K562 (cell line): ENCODE measurements around the gene NTM. TPM values are rescaled to one million over a fixed set of nuclear protein-coding genes. Genes with fewer than 3 reads are reported as not detected.

Source experiments
- ATAC-seq: fragments of 200-7000 bp; cut with Tn5 transposase; 3 replicates; pipeline ENCODE4 v1.9.1; 2020; ENCODE audit warnings: moderate library complexity
- BruUV-seq: library from RNA; stranded (reverse); fragments of 400-500 nt; replicated peaks from 2 replicates; lab custom pipeline; 2021; lab: Mats Ljungman, UMichigan
- CTCF ChIA-PET: fragments of 300-600 bp; formaldehyde crosslinking; extraction: SDS; loops from one replicate; lab custom pipeline; 2021; ENCODE audit warnings: low intra/inter-chr PET ratio; lab: Yijun Ruan, JAX
- POLR2A ChIA-PET: fragments of 300-600, 350-650 bp; sonication (Branson Sonifier 250); formaldehyde crosslinking; extraction: SDS; loops from one replicate; lab custom pipeline; 2021; ENCODE audit warnings: antibody characterized with exemption, inconsistent platforms; lab: Yijun Ruan, JAX
- DNase-seq, 4 experiments: peaks; one replicate each; pipeline versions ENCODE4 v3.0.0 to v3.0.0-alpha.2; 2011 to 2018; ENCODE audit warnings: low spot score in 3 of 4, mixed read lengths in 3 of 4; ENCODE audit errors: extremely low read depth in 1 of 4
- FAIRE-seq: peaks from 2 replicates; lab custom pipeline; 2011; peaks lifted over from hg19 to GRCh38; lab: Jason Lieb, UNC
- H2AFZ ChIP-seq: 2 replicates; pipeline ENCODE4 v1.6.0; 2011; ENCODE audit warnings: low read depth, low read length, control low read depth, inconsistent platforms
- H3K27ac ChIP-seq: fragments of 200-600 bp; 3 replicates; pipeline ENCODE4 v1.8.0; 2011; ENCODE audit warnings: low read depth, mild to moderate bottlenecking, control low read depth, inconsistent platforms, low read length, moderate library complexity, mixed read lengths; ENCODE audit errors: extremely low read depth
- H3K27me3 ChIP-seq, 2 experiments: fragments of 300-600 bp in 1 of 2; 2 replicates in 1 of 2; 3 replicates in 1 of 2; pipeline versions ENCODE4 v1.6.0 to v1.8.0; 2011; ENCODE audit warnings: inconsistent platforms in 2 of 2, low read length in 2 of 2, mild to moderate bottlenecking in 1 of 2, mixed read lengths in 1 of 2, moderate library complexity in 1 of 2; ENCODE audit not compliant: control insufficient read depth in 2 of 2, insufficient read depth in 2 of 2
- H3K36me3 ChIP-seq: fragments of 300-600 bp; 3 replicates; pipeline ENCODE4 v1.8.0; 2011; ENCODE audit warnings: mild to moderate bottlenecking, low read length, inconsistent platforms; ENCODE audit not compliant: control insufficient read depth, insufficient read depth
- H3K4me1 ChIP-seq, 2 experiments: fragments of 200-600 bp in 1 of 2; replicated peaks in 1 of 2; 2 replicates in 1 of 2; 3 replicates in 1 of 2; pipeline versions ENCODE4 v1.5.1 to v1.8.0; 2011; ENCODE audit warnings: inconsistent platforms in 2 of 2, low read length in 2 of 2, mild to moderate bottlenecking in 1 of 2, mixed read lengths in 1 of 2, moderate library complexity in 1 of 2; ENCODE audit not compliant: control insufficient read depth in 2 of 2, insufficient read depth in 2 of 2
- H3K4me2 ChIP-seq: 2 replicates; pipeline ENCODE4 v1.6.1; 2011; ENCODE audit warnings: low read length, control low read depth, inconsistent platforms, mixed read lengths; ENCODE audit not compliant: insufficient read depth
- H3K4me3 ChIP-seq: fragments of 200-600 bp; sonication (generic), shearing (Covaris generic); 2 replicates; pipeline ENCODE4 v1.5.1; 2016; ENCODE audit warnings: control low read depth, inconsistent platforms
- H3K79me2 ChIP-seq: fragments of 200-600 bp; 3 replicates; pipeline ENCODE4 v1.8.0; 2011; ENCODE audit warnings: low read length, inconsistent platforms; ENCODE audit not compliant: control insufficient read depth, insufficient read depth
- H3K9ac ChIP-seq, 2 experiments: 2 replicates each; pipeline versions ENCODE4 v1.6.0 to v1.6.1; 2011; ENCODE audit warnings: low read depth in 2 of 2, low read length in 2 of 2, control low read depth in 1 of 2, inconsistent platforms in 1 of 2, mild to moderate bottlenecking in 1 of 2, mixed read lengths in 1 of 2; ENCODE audit not compliant: insufficient read depth in 1 of 2
- H3K9me1 ChIP-seq: one replicate; pipeline ENCODE4 v1.6.0; 2011; ENCODE audit warnings: inconsistent platforms, mild to moderate bottlenecking, low read length, moderate library complexity; ENCODE audit not compliant: control insufficient read depth, insufficient read depth
- H3K9me3 ChIP-seq: replicated peaks from 2 replicates; pipeline ENCODE4 v1.5.1; 2011; ENCODE audit warnings: low read depth, low read length, inconsistent platforms; ENCODE audit not compliant: control insufficient read depth, insufficient read depth
- H4K20me1 ChIP-seq: replicated peaks from 2 replicates; pipeline ENCODE4 v1.6.1; 2011; ENCODE audit warnings: low read length, inconsistent platforms, mixed read lengths; ENCODE audit not compliant: control insufficient read depth, insufficient read depth
- CXXC5 ChIP-seq: fragments of 250-450 bp; sonication (Bioruptor Pico); IDR thresholded peaks from 2 replicates; pipeline ENCODE4 v1.8.0; 2022; ENCODE audit warnings: inconsistent platforms, mild to moderate bottlenecking, moderate library complexity
- EZH2 ChIP-seq: IDR thresholded peaks from 2 replicates; pipeline ENCODE4 v1.6.1; 2012; ENCODE audit warnings: low read depth, mild to moderate bottlenecking, inconsistent platforms, low read length, borderline replicate concordance
- HES1 ChIP-seq: fragments of 450-650 bp; IDR thresholded peaks from 2 replicates; pipeline ENCODE4 v1.6.1; 2016; ENCODE audit warnings: low read depth, mild to moderate bottlenecking, moderate library complexity
- MCM3 ChIP-seq: fragments of 450-650 bp; IDR thresholded peaks from 2 replicates; pipeline ENCODE4 v1.6.1; 2016
- NFIC ChIP-seq: fragments of 450-650 bp; IDR thresholded peaks from 2 replicates; pipeline ENCODE4 v1.6.1; 2017; ENCODE audit warnings: mild to moderate bottlenecking, inconsistent platforms
- PTTG1 ChIP-seq: fragments of 450-650 bp; IDR thresholded peaks from 2 replicates; pipeline ENCODE4 v1.6.1; 2016; ENCODE audit warnings: low read depth, mild to moderate bottlenecking, missing genetic modification characterization, missing compliant biosample characterization
- SAFB ChIP-seq: fragments of 200-400 bp; formaldehyde crosslinking; IDR thresholded peaks from 2 replicates; pipeline ENCODE4 v1.6.1; 2017; ENCODE audit warnings: low read depth, low read length, borderline replicate concordance
- SOX6 ChIP-seq: fragments of 450-650 bp; IDR thresholded peaks from 2 replicates; pipeline ENCODE4 v1.6.1; 2014; ENCODE audit warnings: mild to moderate bottlenecking
- TCF7L2 ChIP-seq: fragments of 150-350 bp; IDR thresholded peaks from 2 replicates; pipeline ENCODE4 v1.6.1; 2016; ENCODE audit warnings: low read depth, mild to moderate bottlenecking, low read length, moderate library complexity
- TCFL5 ChIP-seq: fragments of 250-450 bp; sonication (Bioruptor Pico); conservative IDR thresholded peaks from 2 replicates; pipeline ENCODE4 v1.6.1; 2021; ENCODE audit warnings: mild to moderate bottlenecking, moderate library complexity, matching md5 sums
- ZMIZ1 ChIP-seq, 2 experiments: fragments of 150-350 bp in 1 of 2; IDR thresholded peaks; 2 replicates each; pipeline ENCODE4 v1.6.1; 2012 to 2016; ENCODE audit warnings: low read depth in 2 of 2, low read length in 2 of 2, mild to moderate bottlenecking in 1 of 2, moderate library complexity in 1 of 2
- ZNF133 ChIP-seq: fragments of 250-450 bp; sonication (Bioruptor Pico); IDR thresholded peaks from 2 replicates; pipeline ENCODE4 v1.4.0; 2020; ENCODE audit warnings: mild to moderate bottlenecking
- WGBS: fragments of 100-300 bp; shearing (Covaris generic); methylation state at CpG from one replicate; pipeline ENCODE4 v1.1.6; 2016; ENCODE audit warnings: low coverage, mixed read lengths; ENCODE audit not compliant: insufficient coverage; ENCODE audit errors: missing lambda C conversion rate; 5-methylcytosine and 5-hydroxymethylcytosine counted together
- in situ Hi-C: fragments of 300-500 bp; cut with MboI; formaldehyde crosslinking; loops from 4 replicates; pipeline ENCODE4 v1.15.0; 2018; ENCODE audit warnings: inconsistent platforms, mixed read lengths
- intact Hi-C: fragments of 100-400 bp; cut with micrococcal nuclease; formaldehyde crosslinking; loops from 2 replicates; pipeline ENCODE4 v1.14.2; 2022
- polyA plus RNA-seq, 8 experiments: library from polyadenylated mRNA; depleted of rRNA in 4 of 8; stranded (reverse) in 5 of 8; unstranded in 3 of 8; fragments of >200 nt; fragmentation: Nextera tagmentation in 2 of 8; fragmentation: Illumina TruSeq in 1 of 8; extraction: Ambion mirVana in 2 of 8; extraction: Trizol in 1 of 8; gene quantifications; 2 replicates each; pipeline versions ENCODE4 v1.2.1 to v1.2.3, GENCODE V29; 2011 to 2014; ENCODE audit warnings: inconsistent platforms in 1 of 8, missing spikeins in 1 of 8
- total RNA-seq, 7 experiments: library from RNA; depleted of rRNA in 6 of 7; stranded (reverse); fragments of >200 nt in 6 of 7; fragmentation: Illumina TruSeq in 2 of 7; extraction: Trizol in 2 of 7; gene quantifications; 2 replicates each; pipeline versions ENCODE4 v1.2.1 to v1.2.3, GENCODE V29; 2011 to 2021; ENCODE audit warnings: low replicate concordance in 1 of 7

Gene NTM
- total and polyA plus RNA-seq, 9 of the 15 experiments (the other 6 are each of a cell fraction or from before 2014, with no cell fraction given): not detected

DNA sequence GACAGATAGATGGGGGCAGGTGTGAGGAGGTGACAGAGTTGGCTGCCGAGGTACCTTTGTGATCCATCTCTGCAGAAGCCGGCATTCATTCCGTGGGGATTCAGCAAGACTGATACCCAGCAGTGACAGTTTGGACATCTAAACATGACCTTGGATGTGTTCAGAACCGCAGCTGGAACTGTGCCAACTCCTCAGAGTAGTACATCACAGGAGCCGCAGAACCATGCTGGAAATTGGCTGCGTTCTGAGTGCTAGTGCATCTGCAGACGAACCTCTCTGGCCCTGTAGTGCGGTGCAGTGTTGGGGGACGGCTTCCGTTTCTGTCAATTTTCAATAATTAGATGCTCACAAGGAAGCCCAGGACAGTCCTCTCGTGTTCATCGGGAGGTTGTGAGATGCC, 772.1 kb downstream of the NTM start:
- no peaks in the 10 kb centered on the region for H3K9me1 ChIP-seq
- no peak overlapping the region for H3K4me3 ChIP-seq
- POLR2A ChIA-PET: no interaction called here
- CTCF ChIA-PET: no interaction called here
- no peak overlapping the region for H3K4me2 ChIP-seq
- H3K9me3 ChIP-seq: no peaks in the 10 kb centered on the region
- in situ Hi-C loops (no loop called here), intact Hi-C loops (no loop called here)
- no peaks in the 10 kb centered on the region; the same call in 1 of the 2 replicates for H4K20me1 ChIP-seq
- no peak overlapping the region for H3K27ac ChIP-seq
- FAIRE-seq (no peak), ATAC-seq (no peak), DNase-seq (no peak)
- H3K9ac ChIP-seq: no peak overlapping the region
- H3K27me3 ChIP-seq: no peaks in the 10 kb centered on the region
- TF ChIP-seq NFIC (peak; percentile 49), SAFB (no peak)
- H3K36me3 ChIP-seq: no peaks in the 10 kb centered on the region
- H3K4me1 ChIP-seq: no peaks in the 10 kb centered on the region
- H2AFZ ChIP-seq: no peak overlapping the region
- WGBS: 2% methylated on average over 12 of the region's 12 CpGs
- BruUV-seq: no TSS peak
- no peaks in the 10 kb centered on the region for H3K79me2 ChIP-seq

DNA sequence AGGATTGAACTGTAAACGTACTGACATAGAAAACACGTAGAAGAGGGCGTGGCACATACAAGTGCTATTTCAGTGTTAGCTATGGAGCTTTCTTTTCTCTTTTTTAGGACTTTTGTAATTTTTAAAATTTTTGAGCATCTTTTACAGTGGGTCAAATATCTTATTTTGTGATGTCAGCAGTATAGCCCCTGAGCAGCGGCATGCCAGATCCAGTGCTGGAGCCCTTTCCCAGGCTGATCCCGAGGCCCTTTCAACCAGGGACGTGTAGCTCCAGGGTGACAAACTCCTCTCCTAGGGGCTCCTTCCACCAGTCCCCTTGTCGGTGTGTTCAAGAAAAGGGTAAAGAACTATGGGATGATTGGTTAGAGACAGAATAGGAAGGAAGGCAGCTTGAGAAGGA, 777.0 kb downstream of the NTM start:
- intact Hi-C loops: no loop called here
- Histone ChIP-seq H3K4me3 (no peak overlapping the region), H3K9me1 (no peaks in the 10 kb centered on the region), H3K4me2 (no peak overlapping the region), H3K27me3 (no peaks in the 10 kb centered on the region), H3K9ac (no peak overlapping the region), H3K4me1 (no peaks in the 10 kb centered on the region), H3K27ac (no peak overlapping the region), H3K9me3 (no peaks in the 10 kb centered on the region), H2AFZ (no peak overlapping the region), H4K20me1 (no peaks in the 10 kb centered on the region; the same call in 1 of the 2 replicates), H3K79me2 (no peaks in the 10 kb centered on the region), H3K36me3 (no peaks in the 10 kb centered on the region)
- no TSS peak for BruUV-seq
- DNase-seq: no peak
- FAIRE-seq: no peak
- ChIA-PET CTCF (no interaction called here), POLR2A (no interaction called here)
- WGBS: 0% methylated on average over 7 of the region's 7 CpGs
- in situ Hi-C loops: no loop called here
- ATAC-seq: no peak
- TF ChIP-seq MCM3 (no peak), ZNF133 (CRISPR knock-in tag) (no peak), CXXC5 (CRISPR knock-in tag) (no peak), TCFL5 (CRISPR knock-in tag) (no peak), TCF7L2 (no peak), EZH2 (no peak), HES1 (no peak), ZMIZ1 (IDR thresholded peaks at IDR 0.05; ENCODE audit: low read depth in 2 of 2, low read length in 2 of 2) (no peak), SOX6 (no peak), PTTG1 (tag) (no peak)
